Activated naive CD4-positive, alpha-beta T cell treated with Interleukin-2 at 50 U/mL for 16 hours (primary cell): Measurements from ENCODE around the gene CPNE7.

Source experiments
- DNase-seq: peaks from one replicate; pipeline ENCODE4 v3.0.0-alpha.2; 2020

The CPNE7 gene

DNA sequence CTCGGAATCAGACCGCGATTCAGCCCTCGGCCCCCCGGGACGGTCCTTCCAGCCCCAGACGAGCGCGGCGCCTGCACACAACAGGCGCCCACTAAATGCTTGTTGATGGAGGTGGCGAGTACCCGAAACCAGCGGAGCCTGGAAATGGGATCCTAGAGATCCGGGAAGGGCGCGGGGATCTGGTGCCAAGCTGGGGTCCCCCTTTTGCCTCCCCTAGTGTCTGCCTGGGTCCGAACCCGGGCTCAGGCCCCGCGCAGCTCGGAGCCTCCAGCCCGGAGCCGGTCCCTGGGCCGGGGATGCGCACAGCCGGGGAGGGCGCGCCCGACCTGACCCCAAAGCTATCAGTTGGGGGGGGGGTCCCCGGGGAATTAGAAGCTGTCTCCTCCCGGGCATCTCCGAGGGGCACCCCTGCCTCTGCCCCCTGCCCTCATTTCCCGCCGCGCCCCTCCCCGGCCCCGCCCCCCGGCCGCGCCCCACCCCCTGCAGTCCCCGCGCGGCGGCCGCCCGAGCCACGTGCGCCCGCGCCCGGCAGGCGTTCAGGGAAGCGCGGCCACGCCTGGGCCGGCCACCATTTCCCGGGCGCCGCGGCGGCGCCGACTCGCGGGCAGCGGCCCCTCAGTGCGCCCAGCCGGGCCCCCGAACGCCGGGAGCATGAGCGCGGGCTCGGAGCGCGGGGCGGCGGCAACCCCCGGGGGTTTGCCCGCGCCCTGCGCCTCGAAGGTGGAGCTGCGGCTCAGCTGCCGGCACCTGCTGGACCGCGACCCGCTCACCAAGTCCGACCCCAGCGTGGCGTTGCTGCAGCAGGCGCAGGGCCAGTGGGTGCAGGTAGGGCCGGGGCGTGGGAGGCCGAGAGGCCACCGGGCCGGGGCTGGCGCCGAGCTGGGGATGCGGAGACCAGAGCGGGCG is at the start of gene CPNE7:
CPNE7 (plus strand) TSS at position 512 of the 906 bp plus-strand sequence; CDS start at position 652, 140 bp downstream.
- peak; percentile 16 for DNase-seq

- DNase-seq: no peak
These were observed 46.5 kb upstream of the CPNE7 start for GRCh38 chr16:89529097-89529496.

- DNase-seq: no peak
These were observed 44.9 kb upstream of the CPNE7 start for GRCh38 chr16:89530401-89531381.

DNA sequence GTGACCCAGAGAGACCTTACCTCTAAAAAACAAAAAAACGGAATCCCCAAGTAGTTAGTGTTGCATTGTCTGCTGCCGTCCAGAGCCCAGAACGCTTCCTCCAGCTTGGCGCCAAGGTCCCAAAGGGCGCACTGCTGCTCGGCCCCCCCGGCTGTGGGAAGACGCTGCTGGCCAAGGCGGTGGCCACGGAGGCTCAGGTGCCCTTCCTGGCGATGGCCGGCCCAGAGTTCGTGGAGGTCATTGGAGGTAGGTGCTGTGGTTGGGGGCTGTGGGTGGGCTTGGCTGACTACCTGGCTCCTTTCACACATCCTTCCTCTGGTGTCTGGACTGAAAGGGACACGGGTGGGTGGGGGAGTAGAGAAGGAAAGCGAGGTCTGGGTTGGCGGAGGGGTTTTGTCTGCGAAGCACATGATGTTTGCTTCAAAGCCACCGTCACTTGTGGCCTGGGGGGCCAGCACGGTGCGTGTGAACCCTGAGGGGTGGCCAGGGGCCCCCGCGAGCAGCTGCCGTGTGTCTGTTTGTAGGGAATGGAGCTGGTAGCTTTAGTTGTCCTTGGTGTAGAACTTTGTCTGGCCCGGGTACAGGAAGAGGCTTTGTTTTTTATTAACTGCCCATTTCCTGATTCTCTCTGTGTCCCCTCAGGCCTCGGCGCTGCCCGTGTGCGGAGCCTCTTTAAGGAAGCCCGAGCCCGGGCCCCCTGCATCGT is 43.6 kb upstream of the CPNE7 start:
- no peak for DNase-seq

DNA sequence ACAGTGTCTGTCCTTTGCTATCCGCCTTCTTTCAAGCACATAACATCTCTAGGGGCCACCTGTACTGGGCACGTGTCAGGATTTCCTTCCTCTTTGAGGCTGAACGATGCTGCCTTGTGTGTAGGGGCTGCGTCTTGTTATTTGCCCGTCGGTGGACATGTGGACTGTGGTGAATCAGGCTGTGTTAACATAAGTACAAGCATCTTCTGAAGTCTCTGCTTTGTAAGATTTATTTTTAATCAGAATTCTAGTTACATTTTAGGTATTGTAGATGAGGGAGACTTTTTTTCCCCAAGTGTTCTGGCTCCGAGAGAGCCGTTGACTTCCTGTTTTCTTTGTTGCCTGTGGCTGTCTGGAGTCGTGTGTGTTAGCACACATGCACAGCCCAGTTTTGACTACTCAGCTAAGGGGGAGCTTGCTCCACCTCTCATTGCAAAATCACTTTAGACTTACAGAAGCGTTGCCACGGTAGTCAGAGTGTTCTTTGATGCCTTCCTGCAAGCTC is 41.3 kb upstream of the CPNE7 start:
- peak; percentile 6 for DNase-seq

GRCh38 chr16:89536371-89536770 is 39.2 kb upstream of the CPNE7 start:
- no peak for DNase-seq

DNA sequence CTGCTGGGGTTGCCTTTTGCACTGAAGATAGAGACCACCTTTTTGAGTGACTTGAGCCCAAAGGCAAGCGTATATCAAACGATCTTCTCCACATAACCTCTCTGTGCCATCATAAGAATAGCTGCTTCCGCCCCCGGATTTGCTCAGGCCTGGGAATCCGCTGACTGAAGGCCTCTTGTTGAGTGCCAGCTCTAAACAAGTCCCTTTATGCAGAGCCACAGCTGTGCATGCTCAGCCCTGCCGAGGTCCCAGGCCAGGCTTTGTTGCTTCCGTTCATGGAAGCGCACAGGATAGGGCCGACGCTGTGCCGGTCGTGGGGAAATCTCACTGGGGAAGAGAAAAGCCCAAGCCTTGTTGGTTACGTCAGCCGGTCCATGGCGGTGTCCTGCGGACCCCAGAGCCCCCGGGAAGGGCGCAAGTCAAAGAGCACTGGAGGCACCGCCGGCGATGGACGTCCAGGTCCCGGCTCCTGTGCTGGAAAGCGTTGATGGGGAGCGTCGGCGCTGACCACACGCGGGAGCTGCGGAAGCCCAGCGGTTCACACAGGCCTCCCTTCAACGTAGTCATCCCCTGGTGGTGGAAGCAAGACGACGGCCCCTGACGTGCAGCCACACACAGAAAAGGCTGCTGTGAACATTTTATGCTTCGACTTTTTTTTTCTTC is 38.5 kb upstream of the CPNE7 start:
- DNase-seq: no peak

DNA sequence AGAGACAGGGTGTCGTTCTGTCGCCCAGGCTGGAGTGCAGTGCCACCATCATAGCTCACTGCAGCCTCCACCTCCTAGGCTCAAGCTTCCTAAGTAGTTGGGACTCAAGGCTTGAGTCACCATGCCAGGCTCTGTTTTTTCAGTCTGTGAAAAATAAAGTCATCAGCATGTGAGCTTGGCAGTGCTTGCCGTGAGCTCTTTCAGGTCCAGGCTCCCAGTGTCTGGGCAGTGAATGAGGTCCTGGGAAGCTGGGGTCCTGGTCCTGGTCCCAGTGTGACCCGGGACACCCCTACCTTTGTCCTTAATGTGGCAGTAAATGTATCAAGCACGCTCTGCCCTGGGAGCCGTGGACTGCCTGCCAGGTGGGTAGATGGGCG is 38.0 kb upstream of the CPNE7 start:
- DNase-seq: no peak

GRCh38 chr16:89538286-89538685 is 37.3 kb upstream of the CPNE7 start:
- DNase-seq: no peak

GRCh38 chr16:89540557-89540956 is 35.0 kb upstream of the CPNE7 start:
- no peak for DNase-seq

DNA sequence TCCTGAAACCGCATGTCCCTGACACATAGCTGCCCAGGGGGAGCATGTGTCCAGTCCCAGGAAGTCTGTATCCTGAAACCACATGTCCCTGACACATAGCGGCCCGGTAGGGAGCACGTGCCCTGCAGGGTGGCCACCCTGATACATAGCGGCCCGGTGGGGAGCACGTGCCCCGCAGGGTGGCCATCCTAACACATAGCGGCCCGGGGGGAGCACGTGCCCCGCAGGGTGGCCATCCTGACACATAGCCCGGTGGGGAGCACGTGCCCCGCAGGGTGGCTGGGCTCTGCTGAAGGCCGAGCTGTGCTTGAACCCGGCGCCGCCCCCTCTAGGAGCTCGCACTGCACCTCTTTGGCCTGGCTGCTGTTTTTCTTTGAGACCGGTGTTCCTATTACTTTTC is 33.8 kb upstream of the CPNE7 start:
- no peak for DNase-seq

GRCh38 chr16:89544113-89544512 is 31.4 kb upstream of the CPNE7 start:
- DNase-seq: no peak

DNA sequence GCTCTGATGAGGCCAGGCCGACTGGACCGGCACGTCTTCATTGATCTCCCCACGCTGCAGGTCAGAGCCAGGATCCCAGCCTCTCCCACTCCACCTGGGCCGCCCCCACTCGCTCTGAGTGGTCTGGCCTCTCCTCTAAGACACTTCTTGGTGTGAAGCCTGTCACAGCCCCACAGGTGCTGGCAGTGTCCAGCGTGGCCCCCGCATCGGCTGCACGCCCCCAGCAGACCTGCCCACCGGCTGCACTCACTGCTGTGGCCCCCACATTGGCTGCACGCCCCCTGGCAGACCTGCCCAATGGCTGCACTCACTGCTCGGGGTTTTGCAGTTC is 30.9 kb upstream of the CPNE7 start:
- DNase-seq: no peak

DNA sequence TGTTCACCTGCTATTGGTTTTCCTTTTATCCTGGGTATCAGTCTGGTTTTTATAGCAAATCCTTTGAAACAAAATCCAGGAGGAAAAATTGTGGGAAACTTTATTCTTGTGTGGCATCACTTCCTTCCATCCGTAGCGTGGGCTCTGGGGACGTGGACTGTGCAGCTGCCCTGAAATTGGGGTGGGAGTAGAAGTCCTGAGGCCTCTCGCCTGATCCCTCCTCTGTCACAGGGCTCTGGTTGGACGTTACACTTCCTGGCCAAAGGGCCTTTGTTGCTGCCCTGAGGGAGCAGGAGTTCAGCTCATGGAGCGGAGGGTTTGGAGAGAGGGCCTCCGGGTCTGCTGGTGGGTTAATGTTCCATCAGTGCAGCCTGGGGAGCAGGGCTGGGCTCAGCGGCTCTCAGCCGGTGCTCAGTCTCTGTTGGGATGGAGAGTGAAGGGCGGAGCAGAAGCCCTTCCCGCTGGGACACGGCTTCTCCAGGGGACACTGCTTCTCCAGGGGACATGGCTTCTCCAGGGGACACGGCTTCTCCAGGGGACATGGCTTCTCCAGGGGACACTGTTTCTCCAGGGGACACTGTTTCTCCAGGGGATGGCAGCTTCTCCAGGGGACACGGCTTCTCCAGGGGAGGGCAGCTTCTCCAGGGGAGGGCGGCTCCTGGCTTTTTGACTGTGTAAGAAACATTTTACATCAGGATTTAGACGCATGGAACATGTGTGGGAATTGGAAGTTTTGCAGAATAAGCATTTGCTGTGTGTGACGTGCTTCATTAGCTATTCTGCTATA is 30.3 kb upstream of the CPNE7 start:
- DNase-seq: no peak

DNA sequence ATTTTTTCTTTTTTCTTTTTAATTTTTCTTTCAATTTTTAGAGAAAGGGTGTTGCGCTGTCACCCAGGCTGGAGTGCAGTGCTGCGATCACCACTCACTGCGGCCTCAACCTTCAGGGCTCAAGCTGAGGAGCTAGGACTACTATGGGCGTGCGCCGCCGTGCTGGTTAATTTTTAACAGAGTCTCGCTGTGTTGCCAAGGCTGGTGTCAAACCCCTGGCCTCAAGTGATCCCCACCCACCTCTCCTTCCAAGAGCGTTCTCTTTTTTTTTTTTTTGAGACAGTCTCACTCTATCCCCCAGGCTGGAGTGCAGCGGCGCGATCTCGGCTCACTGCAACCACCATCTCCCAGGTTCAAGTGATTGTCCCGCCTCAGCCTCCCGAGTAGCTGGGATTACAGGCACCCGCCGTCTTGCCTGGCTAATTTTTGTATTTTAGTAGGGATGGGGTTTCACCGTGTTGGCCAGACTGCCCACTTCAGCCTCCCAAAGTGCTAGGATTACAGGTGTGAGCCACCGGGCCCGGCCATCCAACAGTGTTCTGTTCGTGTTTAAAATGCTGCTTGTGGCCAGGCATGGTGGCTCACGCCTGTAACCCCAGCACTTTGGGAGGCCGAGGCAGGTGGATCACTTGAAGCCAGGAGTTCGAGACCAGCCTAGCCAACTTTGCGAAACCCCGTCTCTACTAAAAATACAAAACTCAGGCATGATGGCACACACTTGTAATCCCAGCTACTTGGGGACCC is 29.6 kb upstream of the CPNE7 start:
- no peak for DNase-seq

DNA sequence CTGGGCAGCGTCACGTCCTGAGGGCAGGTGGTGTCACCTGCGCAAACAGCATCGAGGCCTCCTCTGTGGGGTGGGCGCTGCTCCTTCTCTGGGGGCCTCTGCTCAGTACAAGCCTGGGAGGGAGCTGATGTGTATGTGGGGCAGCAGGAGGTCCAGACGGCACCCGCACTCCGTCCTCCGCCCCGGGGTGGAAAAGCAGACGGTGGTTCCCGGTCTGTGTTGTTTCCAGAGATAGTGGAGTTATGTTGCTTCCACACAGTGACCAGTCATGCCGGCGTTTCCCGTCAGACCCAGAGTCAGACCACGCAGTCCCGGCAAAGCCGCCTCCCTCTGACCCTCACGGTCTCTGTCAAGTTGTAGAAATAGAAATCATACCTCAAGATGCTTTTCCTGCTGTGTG is 28.8 kb upstream of the CPNE7 start:
- DNase-seq: no peak

GRCh38 chr16:89547291-89547690 is 28.3 kb upstream of the CPNE7 start:
- DNase-seq: no peak

DNA sequence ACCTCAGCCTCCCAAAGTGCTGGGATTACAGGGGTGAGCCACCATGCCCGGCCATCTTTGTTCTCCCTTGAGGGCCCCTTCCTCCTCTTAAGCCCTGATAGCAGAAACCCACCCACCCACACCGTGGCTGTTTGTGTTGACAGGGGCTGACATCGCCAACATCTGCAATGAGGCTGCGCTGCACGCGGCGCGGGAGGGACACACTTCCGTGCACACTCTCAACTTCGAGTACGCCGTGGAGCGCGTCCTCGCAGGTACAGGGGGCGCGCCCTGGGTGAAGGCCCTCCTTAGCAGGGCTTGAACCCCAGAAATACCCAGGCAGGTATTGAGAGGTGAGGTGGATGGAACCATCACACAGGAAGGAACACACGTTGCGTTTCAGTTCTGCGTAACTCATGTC is 27.7 kb upstream of the CPNE7 start:
- DNase-seq: no peak

- no peak for DNase-seq
These were observed 27.1 kb upstream of the CPNE7 start for GRCh38 chr16:89548344-89549006.

- DNase-seq: no peak
These were observed 26.4 kb upstream of the CPNE7 start for GRCh38 chr16:89549007-89549700.
